Neural progenitor cell (in vitro differentiated cells): ENCODE measurements around the gene SLC25A45.

Source experiments
- CTCF ChIP-seq: fragments of 200-600 bp; sonication (generic); IDR thresholded peaks from 2 replicates; pipeline ENCODE4 v1.5.1; 2017; ENCODE audit warnings: antibody characterized with exemption, mild to moderate bottlenecking
- EZH2 ChIP-seq: fragments of 200-600 bp; sonication (generic); IDR thresholded peaks from 2 replicates; pipeline ENCODE4 v1.6.1; 2017; ENCODE audit warnings: antibody characterized with exemption, mild to moderate bottlenecking, moderate library complexity

GRCh38 chr11:65424205-65425104, 42.0 kb upstream of the SLC25A45 start:
- no peak for TF ChIP-seq EZH2
- TF ChIP-seq CTCF = no peak
